Adrenal gland (tissue), 12 donors: Measurements from ENCODE around the gene ARHGEF28. TPM values are rescaled to one million over a fixed set of nuclear protein-coding genes. Genes with fewer than 3 reads are reported as not detected.

Experiments used
- DNase-seq, 7 donors: peaks; one replicate each; pipeline ENCODE4 v3.0.0-alpha.2; 2019 to 2020
- H3K27ac ChIP-seq, 5 donors: fragments of 200-600 bp; sonication (generic) in 4 of 5; 1 replicate in 3 of 5; 2 replicates in 2 of 5; pipeline versions ENCODE4 v1.5.1 to v1.8.0; 2016 to 2020; ENCODE audit warnings: mild to moderate bottlenecking in 1 of 5
- H3K27me3 ChIP-seq: fragments of 200-600 bp; 2 replicates; pipeline ENCODE4 v1.8.0; 2021
- H3K36me3 ChIP-seq, 2 donors: fragments of 200-600 bp; replicated peaks in 1 of 2; 1 replicate in 1 of 2; 2 replicates in 1 of 2; pipeline versions ENCODE4 v1.5.1 to v1.8.0; 2018 to 2022
- H3K4me1 ChIP-seq, 2 donors: fragments of 200-600 bp; replicated peaks in 1 of 2; 1 replicate in 1 of 2; 2 replicates in 1 of 2; pipeline versions ENCODE4 v1.5.1 to v1.8.0; 2018 to 2021
- H3K4me3 ChIP-seq, 4 donors: fragments of 200-600 bp; sonication (generic) in 3 of 4; one replicate each; pipeline ENCODE4 v1.5.1; 2016 to 2018
- H3K9me3 ChIP-seq, 3 donors: fragments of 200-600 bp; sonication (generic) in 1 of 3; replicated peaks in 1 of 3; 1 replicate in 2 of 3; 2 replicates in 1 of 3; pipeline versions ENCODE4 v1.5.1 to v1.8.0; 2016 to 2021
- POLR2A ChIP-seq, 2 donors: fragments of 450-650 bp; IDR thresholded peaks; one replicate each; pipeline ENCODE4 v1.6.1; 2017; ENCODE audit warnings: antibody characterized with exemption in 2 of 2, mild to moderate bottlenecking in 2 of 2, moderate library complexity in 1 of 2
- WGBS, 4 donors: extraction: QIAGEN DNeasy Blood & Tissue Kit in 2 of 4; methylation state at CpG; one replicate each; pipeline versions ENCODE4 v1.1.5 to v1.1.7; 2013 to 2017; 5-methylcytosine and 5-hydroxymethylcytosine counted together
- intact Hi-C, 2 donors: fragments of 100-400 bp; cut with DNase I; formaldehyde crosslinking; loops; one replicate each; pipeline versions ENCODE4 v1.14.1 to v1.15.0; 2022 to 2023
- polyA plus RNA-seq, 3 donors: library from polyadenylated mRNA; stranded (reverse); fragments of 200-250 nt in 2 of 3; fragments of 350-450 nt in 1 of 3; fragmentation: Illumina TruSeq in 1 of 3; extraction: RNeasy Lipid Tissue Mini Kit (QIAGEN cat#74804) in 1 of 3; gene quantifications; one replicate each; pipeline ENCODE4 v1.2.3, GENCODE V29; 2013 to 2014
- total RNA-seq, 9 donors: library from RNA; depleted of rRNA in 4 of 9; stranded (reverse); fragments of >200 nt in 4 of 9; fragments of 120-200 nt in 1 of 9; fragmentation: NEBNext Ultra II Directional in 1 of 9; extraction: Animal tissue kit (Norgen Biotek cat#: 25700) in 1 of 9; gene quantifications; one replicate each; pipeline versions ENCODE4 v1.1.0 to v1.2.4, GENCODE V29; 2013 to 2023
- TF ChIP-seq, protein P1 (sequence below), 6 experiments: fragments of 450-650 bp in 4 of 6; fragments of 200-600 bp in 2 of 6; sonication (generic) in 1 of 6; IDR thresholded peaks; 1 replicate in 5 of 6; 2 replicates in 1 of 6; pipeline versions ENCODE4 v1.5.1 to v1.8.0; 2016 to 2021; ENCODE audit warnings: antibody characterized with exemption in 6 of 6, mild to moderate bottlenecking in 2 of 6, moderate library complexity in 1 of 6
- donor health status: healthy with polysubstance abuse.
- donor health status: Bipolar disorder and iron deficiency.
- donor health status: DM: yes; HTN: yes; CAD: no.
- donor health status: DM: no; HTN: no; CAD: no.
- donor health status: DM: no; HTN: no; CAD: no.
- donor health status: DM: yes; HTN: yes; CAD: no.

ARHGEF28 gene
- total and polyA plus RNA-seq, 12 donors = 25.3 to 138 (median 42.4) TPM

- no peaks in the 10 kb centered on the region for H3K9me3 ChIP-seq
- no peaks in the 10 kb centered on the region for H3K36me3 ChIP-seq
- DNase-seq = peak in 1 of 7 donors; percentile 11
- TF ChIP-seq, protein P1, sequence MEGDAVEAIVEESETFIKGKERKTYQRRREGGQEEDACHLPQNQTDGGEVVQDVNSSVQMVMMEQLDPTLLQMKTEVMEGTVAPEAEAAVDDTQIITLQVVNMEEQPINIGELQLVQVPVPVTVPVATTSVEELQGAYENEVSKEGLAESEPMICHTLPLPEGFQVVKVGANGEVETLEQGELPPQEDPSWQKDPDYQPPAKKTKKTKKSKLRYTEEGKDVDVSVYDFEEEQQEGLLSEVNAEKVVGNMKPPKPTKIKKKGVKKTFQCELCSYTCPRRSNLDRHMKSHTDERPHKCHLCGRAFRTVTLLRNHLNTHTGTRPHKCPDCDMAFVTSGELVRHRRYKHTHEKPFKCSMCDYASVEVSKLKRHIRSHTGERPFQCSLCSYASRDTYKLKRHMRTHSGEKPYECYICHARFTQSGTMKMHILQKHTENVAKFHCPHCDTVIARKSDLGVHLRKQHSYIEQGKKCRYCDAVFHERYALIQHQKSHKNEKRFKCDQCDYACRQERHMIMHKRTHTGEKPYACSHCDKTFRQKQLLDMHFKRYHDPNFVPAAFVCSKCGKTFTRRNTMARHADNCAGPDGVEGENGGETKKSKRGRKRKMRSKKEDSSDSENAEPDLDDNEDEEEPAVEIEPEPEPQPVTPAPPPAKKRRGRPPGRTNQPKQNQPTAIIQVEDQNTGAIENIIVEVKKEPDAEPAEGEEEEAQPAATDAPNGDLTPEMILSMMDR (IDR thresholded peaks at IDR 0.05) = no peak
- no peak for TF ChIP-seq POLR2A (IDR thresholded peaks at IDR 0.05)
- WGBS, 4 donors = 6 to 14% (median 11%) methylated on average over 1 of the region's 1 CpG
- intact Hi-C loops = no loop called here
- no peak overlapping the region for H3K4me3 ChIP-seq
- H3K27ac ChIP-seq = no peak overlapping the region
- no peaks in the 10 kb centered on the region for H3K27me3 ChIP-seq
- peaks cover 24 to 55% of the 10 kb centered on the region in 2 donors for H3K4me1 ChIP-seq
Measured at GRCh38 chr5:73640861-73641320, 14.9 kb downstream of the ARHGEF28 start.

DNA sequence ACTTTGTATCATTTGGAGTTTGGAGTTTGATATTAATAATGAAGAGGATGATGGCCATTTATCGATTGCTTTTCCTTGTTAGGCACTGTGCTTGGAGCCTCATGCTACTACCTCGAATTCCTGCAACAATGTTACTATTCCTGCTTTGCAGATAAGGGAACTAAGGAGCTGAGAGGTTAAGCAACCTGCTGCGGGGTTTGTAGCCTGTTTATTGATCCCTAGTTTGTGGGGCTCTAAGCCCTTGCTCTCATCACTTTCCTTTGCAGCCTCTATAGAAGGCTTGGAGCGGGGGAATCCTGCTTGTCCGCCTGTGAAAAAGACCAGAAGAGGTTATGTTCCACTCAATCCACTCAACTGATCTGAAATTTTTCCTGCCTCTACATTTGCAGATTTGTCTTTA lies 15.8 kb downstream of the ARHGEF28 start:
- H3K4me3 ChIP-seq = no peak overlapping the region
- H3K4me1 ChIP-seq = peaks cover 24 to 53% of the 10 kb centered on the region in 2 donors
- no peaks in the 10 kb centered on the region for H3K36me3 ChIP-seq
- intact Hi-C loops = no loop called here
- no peak for TF ChIP-seq POLR2A (IDR thresholded peaks at IDR 0.05)
- TF ChIP-seq, protein P1 (IDR thresholded peaks at IDR 0.05) = no peak
- no peak overlapping the region for H3K27ac ChIP-seq
- H3K27me3 ChIP-seq = no peaks in the 10 kb centered on the region
- DNase-seq = no peak
- H3K9me3 ChIP-seq = no peaks in the 10 kb centered on the region
- WGBS, 4 donors = 74 to 85% (median 80%) methylated on average over 5 of the region's 5 CpGs

GRCh38 chr5:73642344-73642743 lies 16.3 kb downstream of the ARHGEF28 start:
- no peaks in the 10 kb centered on the region for H3K27me3 ChIP-seq
- DNase-seq = no peak
- H3K36me3 ChIP-seq = no peaks in the 10 kb centered on the region
- H3K9me3 ChIP-seq = no peaks in the 10 kb centered on the region
- no peak overlapping the region for H3K27ac ChIP-seq
- whole genome bisulfite sequencing, 4 donors = 36 to 70% (median 53%) methylated on average over 4 of the region's 4 CpGs
- no peak overlapping the region for H3K4me3 ChIP-seq
- TF ChIP-seq, protein P1 (IDR thresholded peaks at IDR 0.05) = no peak
- no peak for TF ChIP-seq POLR2A (IDR thresholded peaks at IDR 0.05)
- intact Hi-C loops = no loop called here
- H3K4me1 ChIP-seq = peaks cover 24 to 53% of the 10 kb centered on the region in 2 donors

- Histone ChIP-seq H3K4me1 (peaks cover 15 to 46% of the 10 kb centered on the region in 2 donors), H3K27me3 (no peaks in the 10 kb centered on the region), H3K4me3 (no peak overlapping the region), H3K27ac (no peak overlapping the region), H3K9me3 (no peaks in the 10 kb centered on the region), H3K36me3 (no peaks in the 10 kb centered on the region)
- WGBS, 4 donors = 51 to 61% (median 56%) methylated on average over 3 of the region's 3 CpGs
- intact Hi-C loops = no loop called here
- peak in 2 of 7 donors; percentile 22 to 27 for DNase-seq
- TF ChIP-seq, protein P1 (IDR thresholded peaks at IDR 0.05) = no peak
- no peak for TF ChIP-seq POLR2A (IDR thresholded peaks at IDR 0.05)
Measured at GRCh38 chr5:73644385-73644963, 18.5 kb downstream of the ARHGEF28 start.
